ENCODE measurements around the gene RPN2.

RPN2 gene

GRCh38 chr20:37161830-37162549, 17.1 kb upstream of the RPN2 start:
- TF ChIP-seq POLR2AphosphoS5 (IDR thresholded peaks at IDR 0.05; ENCODE audit: low read depth, low read length) (no peak), FOXP2 (optimal IDR thresholded peaks at IDR 0.05; ENCODE audit: borderline replicate concordance, extremely low read depth, extremely low read length, insufficient read depth) (no peak), SIN3A (IDR thresholded peaks at IDR 0.05; ENCODE audit: borderline replicate concordance, insufficient read depth, low read length) (no peak), REST (IDR thresholded peaks at IDR 0.05; ENCODE audit: insufficient read depth in 1 of 2, low read depth in 2 of 2, low read length in 2 of 2) (no peak), TAF1 (IDR thresholded peaks at IDR 0.05; ENCODE audit: borderline replicate concordance, insufficient read depth, low read length) (no peak)

GRCh38 chr20:37162646-37163045, 16.5 kb upstream of the RPN2 start:
- TF ChIP-seq SIN3A (IDR thresholded peaks at IDR 0.05; ENCODE audit: borderline replicate concordance, insufficient read depth, low read length) = no peak
- TF ChIP-seq FOXP2 (optimal IDR thresholded peaks at IDR 0.05; ENCODE audit: borderline replicate concordance, extremely low read depth, extremely low read length, insufficient read depth) = no peak
- TF ChIP-seq TAF1 (IDR thresholded peaks at IDR 0.05; ENCODE audit: borderline replicate concordance, insufficient read depth, low read length) = no peak
- no peak for TF ChIP-seq REST (IDR thresholded peaks at IDR 0.05; ENCODE audit: insufficient read depth in 1 of 2, low read depth in 2 of 2, low read length in 2 of 2)
- no peak for TF ChIP-seq POLR2AphosphoS5 (IDR thresholded peaks at IDR 0.05; ENCODE audit: low read depth, low read length)

DNA sequence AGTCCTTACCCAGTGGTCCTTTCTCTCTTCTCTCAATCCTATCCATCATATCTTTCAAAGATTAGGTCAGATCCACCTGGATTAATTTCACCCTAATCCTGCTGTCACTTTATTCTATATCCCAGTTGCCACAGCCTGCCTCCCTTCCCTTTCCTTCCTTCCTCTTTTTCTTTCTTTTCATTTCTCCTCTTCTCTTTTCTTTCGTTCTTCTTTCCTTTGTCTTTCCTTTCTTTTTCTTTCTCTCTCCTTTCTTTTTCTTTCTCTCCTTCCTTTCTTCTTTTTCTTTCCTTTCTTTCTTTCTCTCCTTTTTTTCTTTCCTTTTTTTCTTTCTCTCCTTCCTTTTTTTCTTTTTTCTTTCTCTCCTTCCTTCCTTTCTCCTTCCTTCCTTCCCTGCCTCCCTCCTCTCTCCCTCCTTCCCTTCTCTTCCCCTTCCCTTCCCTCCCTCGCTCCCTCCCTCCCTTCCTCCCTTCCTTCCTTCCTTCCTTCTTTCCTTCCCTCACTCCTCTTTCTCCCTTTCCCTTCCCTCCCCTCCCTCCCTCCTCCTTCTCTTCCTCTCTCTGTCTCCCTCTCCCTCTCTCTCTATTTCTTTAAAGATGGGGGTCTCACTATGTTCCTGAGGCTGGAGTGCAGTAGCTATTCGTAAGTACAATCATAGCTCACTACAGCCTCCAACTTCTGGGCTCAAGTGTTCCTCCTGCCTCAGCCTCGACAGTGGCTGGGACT, 15.1 kb upstream of the RPN2 start:
- TF ChIP-seq POLR2AphosphoS5 (IDR thresholded peaks at IDR 0.05; ENCODE audit: low read depth, low read length) = no peak

- TF ChIP-seq SIN3A (IDR thresholded peaks at IDR 0.05; ENCODE audit: borderline replicate concordance, insufficient read depth, low read length) (no peak), FOXP2 (optimal IDR thresholded peaks at IDR 0.05; ENCODE audit: borderline replicate concordance, extremely low read depth, extremely low read length, insufficient read depth) (no peak), REST (IDR thresholded peaks at IDR 0.05; ENCODE audit: insufficient read depth in 1 of 2, low read depth in 2 of 2, low read length in 2 of 2) (no peak), POLR2AphosphoS5 (IDR thresholded peaks at IDR 0.05; ENCODE audit: low read depth, low read length) (no peak), TAF1 (IDR thresholded peaks at IDR 0.05; ENCODE audit: borderline replicate concordance, insufficient read depth, low read length) (no peak)
Measured at GRCh38 chr20:37165031-37165430, 14.1 kb upstream of the RPN2 start.

- no peak for TF ChIP-seq REST (IDR thresholded peaks at IDR 0.05; ENCODE audit: insufficient read depth in 1 of 2, low read depth in 2 of 2, low read length in 2 of 2)
- TF ChIP-seq POLR2AphosphoS5 (IDR thresholded peaks at IDR 0.05; ENCODE audit: low read depth, low read length) = no peak
- no peak for TF ChIP-seq SIN3A (IDR thresholded peaks at IDR 0.05; ENCODE audit: borderline replicate concordance, insufficient read depth, low read length)
- TF ChIP-seq FOXP2 (optimal IDR thresholded peaks at IDR 0.05; ENCODE audit: borderline replicate concordance, extremely low read depth, extremely low read length, insufficient read depth) = no peak
- no peak for TF ChIP-seq TAF1 (IDR thresholded peaks at IDR 0.05; ENCODE audit: borderline replicate concordance, insufficient read depth, low read length)
Measured at GRCh38 chr20:37166867-37167266, 12.3 kb upstream of the RPN2 start.

Measured in PFSK-1 (cell line).